HepG2 (cell line): ENCODE measurements around the gene PTPRF. TPM values are rescaled to one million over a fixed set of nuclear protein-coding genes. Genes with fewer than 3 reads are reported as not detected.

Experiments used
- ATAC-seq: fragments of 200-7000 bp; cut with Tn5 transposase; 3 replicates; pipeline ENCODE4 v1.9.1; 2020; ENCODE audit warnings: mild to moderate bottlenecking, moderate library complexity
- BruUV-seq: library from RNA; stranded (reverse); fragments of 400-500 nt; replicated peaks from 2 replicates; lab custom pipeline; 2021; lab: Mats Ljungman, UMichigan
- CTCF ChIA-PET: fragments of 300-600 bp; formaldehyde crosslinking; extraction: SDS; loops from one replicate; lab custom pipeline; 2021; ENCODE audit warnings: low total read pairs, inconsistent platforms, low intra/inter-chr PET ratio; lab: Yijun Ruan, JAX
- POLR2A ChIA-PET: fragments of 350-600 bp; sonication (Branson Sonifier 250); formaldehyde crosslinking; loops from one replicate; lab custom pipeline; 2020; ENCODE audit warnings: antibody characterized with exemption, inconsistent platforms; lab: Yijun Ruan, JAX
- DNase-seq: peaks from one replicate; pipeline ENCODE4 v3.0.0-alpha.2; 2015; ENCODE audit warnings: low spot score
- FAIRE-seq: peaks from 3 replicates; lab custom pipeline; 2011; peaks lifted over from hg19 to GRCh38; lab: Jason Lieb, UNC
- H2AFZ ChIP-seq: one replicate; pipeline ENCODE4 v1.6.1; 2011; ENCODE audit warnings: low read length, inconsistent platforms
- H3K27ac ChIP-seq: fragments of 300-600 bp; 3 replicates; pipeline ENCODE4 v1.8.0; 2011; ENCODE audit warnings: mixed run types, mild to moderate bottlenecking, mixed read lengths, low read length, inconsistent platforms; ENCODE audit not compliant: insufficient read depth; ENCODE audit errors: extremely low read length
- H3K27me3 ChIP-seq, 2 experiments: fragments of 200-600 bp in 1 of 2; 2 replicates in 1 of 2; 3 replicates in 1 of 2; pipeline versions ENCODE4 v1.6.0 to v1.8.0; 2011; ENCODE audit warnings: low read length in 2 of 2, mild to moderate bottlenecking in 2 of 2, moderate library complexity in 2 of 2, inconsistent platforms in 1 of 2; ENCODE audit not compliant: insufficient read depth in 2 of 2, control insufficient read depth in 1 of 2
- H3K36me3 ChIP-seq, 2 experiments: fragments of 200-600 bp in 1 of 2; replicated peaks in 1 of 2; 2 replicates in 1 of 2; 3 replicates in 1 of 2; pipeline versions ENCODE4 v1.5.1 to v1.8.0; 2011; ENCODE audit warnings: low read length in 2 of 2, inconsistent platforms in 1 of 2; ENCODE audit not compliant: insufficient read depth in 2 of 2, control insufficient read depth in 1 of 2
- H3K4me1 ChIP-seq: 2 replicates; pipeline ENCODE4 v1.5.1; 2012; ENCODE audit warnings: low read length, inconsistent platforms; ENCODE audit not compliant: insufficient read depth
- H3K4me2 ChIP-seq: 2 replicates; pipeline ENCODE4 v1.6.0; 2011; ENCODE audit warnings: low read depth, low read length, inconsistent platforms
- H3K4me3 ChIP-seq, 3 experiments: fragments of 200-600 bp in 1 of 3; sonication (generic), shearing (Covaris generic) in 1 of 3; replicated peaks in 1 of 3; 2 replicates each; pipeline ENCODE4 v1.5.1; 2011 to 2016; ENCODE audit warnings: low read length in 3 of 3, inconsistent platforms in 2 of 3, low read depth in 2 of 3, mild to moderate bottlenecking in 2 of 3, control low read depth in 1 of 3, mixed read lengths in 1 of 3; ENCODE audit not compliant: insufficient read depth in 1 of 3
- H3K79me2 ChIP-seq: one replicate; pipeline ENCODE4 v1.6.1; 2011; ENCODE audit warnings: low read length, inconsistent platforms; ENCODE audit not compliant: insufficient read depth
- H3K9ac ChIP-seq: 2 replicates; pipeline ENCODE4 v1.6.0; 2011; ENCODE audit warnings: mild to moderate bottlenecking, low read depth, low read length, inconsistent platforms; ENCODE audit not compliant: insufficient read depth
- H3K9me3 ChIP-seq: 2 replicates; pipeline ENCODE4 v1.5.1; 2012; ENCODE audit warnings: mild to moderate bottlenecking, low read length
- H4K20me1 ChIP-seq: 2 replicates; pipeline ENCODE4 v1.6.0; 2011; ENCODE audit warnings: inconsistent platforms, mild to moderate bottlenecking, low read length, moderate library complexity; ENCODE audit not compliant: insufficient read depth
- HNRNPLL ChIP-seq: fragments of 200-400 bp; formaldehyde crosslinking; IDR thresholded peaks from 2 replicates; pipeline ENCODE4 v1.6.1; 2017; ENCODE audit warnings: mild to moderate bottlenecking, low read depth, low read length; ENCODE audit not compliant: poor library complexity, severe bottlenecking
- PLSCR1 ChIP-seq: sonication (generic); formaldehyde crosslinking; IDR thresholded peaks from 2 replicates; pipeline ENCODE4 v1.5.0; 2020; ENCODE audit warnings: missing genetic modification reagents, mild to moderate bottlenecking, borderline replicate concordance
- ZNF703 ChIP-seq: sonication (generic); formaldehyde crosslinking; IDR thresholded peaks from 2 replicates; pipeline ENCODE4 v1.5.1; 2020; ENCODE audit warnings: missing genetic modification reagents, mild to moderate bottlenecking, moderate library complexity, borderline replicate concordance
- ZSCAN25 ChIP-seq: sonication (generic); formaldehyde crosslinking; IDR thresholded peaks from 2 replicates; pipeline ENCODE4 v1.8.0; 2022; ENCODE audit warnings: mild to moderate bottlenecking, missing genetic modification reagents
- WGBS: methylation state at CpG from one replicate; pipeline ENCODE4 v1.1.6; 2017; ENCODE audit warnings: low lambda C conversion rate; 5-methylcytosine and 5-hydroxymethylcytosine counted together
- in situ Hi-C: cut with HindIII; loops from 2 replicates; pipeline ENCODE4 v1.10.0; 2017; ENCODE audit warnings: low pct_unique_long_range_greater_than_20kb; ENCODE audit not compliant: extremely low pct_ligation_motif_present
- intact Hi-C: fragments of 100-400 bp; cut with micrococcal nuclease; formaldehyde crosslinking; loops from one replicate; pipeline ENCODE4 v1.10.0; 2022; ENCODE audit not compliant: unreplicated experiment
- polyA plus RNA-seq, 8 experiments: library from polyadenylated mRNA; depleted of rRNA in 3 of 8; stranded (reverse) in 7 of 8; unstranded in 1 of 8; fragments of >200 nt; fragmentation: Illumina TruSeq in 4 of 8; extraction: Trizol in 4 of 8; gene quantifications; 2 replicates each; pipeline versions ENCODE4 v1.2.1 to v1.2.3, GENCODE V29; 2011 to 2016; ENCODE audit warnings: low read depth in 4 of 8, missing spikeins in 1 of 8, mixed read lengths in 1 of 8; ENCODE audit not compliant: insufficient read depth in 1 of 8
- total RNA-seq, 5 experiments: library from RNA; depleted of rRNA; stranded (reverse); fragments of >200 nt; fragmentation: Illumina TruSeq; extraction: Trizol; gene quantifications; 2 replicates each; pipeline ENCODE4 v1.2.3, GENCODE V29; 2016; ENCODE audit warnings: low read depth in 1 of 5

The PTPRF gene
- total and polyA plus RNA-seq, 2 of the 13 experiments (the other 11 are each of a cell fraction or from before 2014, with no cell fraction given) = 55.9 to 167 TPM

GRCh38 chr1:43552059-43552742 is 21.5 kb downstream of the PTPRF start (continued):
- no peak for TF ChIP-seq ZNF703 (CRISPR knock-in tag)
- TF ChIP-seq, all 625 proteins: peak for 0

- no peak for DNase-seq
- intact Hi-C loops = no loop called here
- 94% methylated on average over 5 of the region's 6 CpGs for WGBS
- POLR2A ChIA-PET = no interaction called here
- TF ChIP-seq ZSCAN25 (CRISPR knock-in tag) (no peak), PLSCR1 (no peak), HNRNPLL (no peak)
- TF ChIP-seq, all 625 proteins: peak for 0
- in situ Hi-C loops = no loop called here
- no peaks in the 10 kb centered on the region for H3K27me3 ChIP-seq
- no peak overlapping the region for H2AFZ ChIP-seq
- no peak overlapping the region for H3K27ac ChIP-seq
- peaks cover 37 to 62% of the 10 kb centered on the region in 2 experiments for H3K36me3 ChIP-seq
- no TSS peak for BruUV-seq
- peaks cover 17% of the 10 kb centered on the region for H3K79me2 ChIP-seq
- no peak overlapping the region for H3K4me3 ChIP-seq
- H3K9me3 ChIP-seq = no peaks in the 10 kb centered on the region
- FAIRE-seq (no peak), ATAC-seq (no peak)
- CTCF ChIA-PET = no interaction called here
- H3K4me1 ChIP-seq = peaks cover 32% of the 10 kb centered on the region
- H3K9ac ChIP-seq = no peak overlapping the region
- no peak overlapping the region for H3K4me2 ChIP-seq
- peaks cover 9% of the 10 kb centered on the region; the same call in 1 of the 2 replicates for H4K20me1 ChIP-seq
Measured at GRCh38 chr1:43552813-43553212, 22.1 kb downstream of the PTPRF start.
